ELR (cell line): ENCODE results near the gene ZBTB9.

ENCODE experiments used
- DNase-seq: peaks from one replicate; pipeline ENCODE4 v3.0.0-alpha.2; 2015; ENCODE audit warnings: low read depth

Gene ZBTB9

DNA sequence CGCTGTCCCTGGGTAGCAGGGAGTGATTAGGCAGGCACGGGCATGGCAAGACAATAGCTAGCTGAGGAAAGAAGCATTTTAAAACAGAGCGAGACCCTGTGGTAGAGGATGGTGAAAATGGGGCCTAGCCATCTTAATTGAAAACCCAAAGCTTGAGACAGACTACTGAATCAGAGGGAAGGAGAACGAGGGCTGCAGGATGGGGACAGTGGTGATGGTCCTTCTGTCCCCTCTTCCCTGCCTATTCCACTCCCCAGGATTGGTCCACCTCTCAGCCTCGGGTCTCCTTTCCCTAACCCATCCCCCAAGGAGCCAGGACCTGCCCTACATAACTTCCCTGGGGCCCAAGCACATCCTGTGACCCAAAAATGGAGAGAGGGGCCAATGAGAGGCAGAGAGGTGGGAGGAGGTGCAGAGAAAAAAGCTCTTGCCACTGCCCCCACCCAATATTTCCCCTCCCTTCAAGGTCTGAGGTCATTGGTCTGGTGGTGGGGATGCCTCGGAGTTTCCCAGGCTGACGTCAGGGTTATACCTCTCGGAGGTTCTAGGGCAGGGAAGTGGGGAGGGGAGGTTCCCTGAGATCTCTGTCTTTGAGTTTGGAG, 35.6 kb upstream of the ZBTB9 start:
- peak; percentile 33 for DNase-seq

- peak; percentile 61 for DNase-seq
These were observed 34.5 kb upstream of the ZBTB9 start, which contains the start of gene SYNGAP1 for GRCh38 chr6:33419580-33420490. SYNGAP1 (plus strand) TSS chr6:33420065; CDS start chr6:33420265, 200 bp downstream.

- peak; percentile 29 for DNase-seq
These were observed 33.7 kb upstream of the ZBTB9 start for GRCh38 chr6:33420491-33421343.

DNA sequence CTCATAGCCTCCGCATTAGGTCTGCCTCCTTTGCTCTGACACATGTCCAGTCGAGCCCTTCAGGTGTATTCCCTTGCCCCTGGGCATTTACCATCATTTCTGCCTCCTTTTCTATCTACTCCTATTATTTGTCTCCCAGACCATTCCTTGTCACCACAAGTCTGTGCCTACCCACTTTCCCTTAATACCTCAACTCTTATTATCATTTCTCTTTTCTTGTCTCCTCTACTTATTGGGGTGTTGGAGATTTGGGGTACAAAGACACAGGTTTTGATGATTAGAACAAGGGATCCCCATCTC, 33.1 kb upstream of the ZBTB9 start:
- no peak for DNase-seq

DNA sequence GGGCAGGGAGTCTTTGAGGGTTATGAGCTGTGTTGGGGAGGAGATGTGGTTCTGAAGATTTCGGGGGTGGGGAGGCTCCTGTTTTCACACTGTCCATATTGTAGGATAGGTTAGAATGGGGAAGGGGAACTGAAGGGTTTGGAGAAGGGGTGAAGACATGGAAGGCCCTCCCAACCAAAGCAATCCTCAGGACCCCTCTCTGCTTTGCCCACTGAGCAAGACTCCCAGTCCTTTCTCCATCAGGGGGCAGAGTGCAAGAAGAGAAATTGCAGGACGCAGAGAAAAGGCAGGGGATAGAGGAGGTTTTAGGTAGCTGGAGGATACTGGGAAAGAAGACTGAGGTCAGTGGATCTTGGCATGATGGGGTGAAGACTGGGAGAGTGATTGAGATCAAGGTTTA, 30.6 kb upstream of the ZBTB9 start:
- DNase-seq: no peak

DNA sequence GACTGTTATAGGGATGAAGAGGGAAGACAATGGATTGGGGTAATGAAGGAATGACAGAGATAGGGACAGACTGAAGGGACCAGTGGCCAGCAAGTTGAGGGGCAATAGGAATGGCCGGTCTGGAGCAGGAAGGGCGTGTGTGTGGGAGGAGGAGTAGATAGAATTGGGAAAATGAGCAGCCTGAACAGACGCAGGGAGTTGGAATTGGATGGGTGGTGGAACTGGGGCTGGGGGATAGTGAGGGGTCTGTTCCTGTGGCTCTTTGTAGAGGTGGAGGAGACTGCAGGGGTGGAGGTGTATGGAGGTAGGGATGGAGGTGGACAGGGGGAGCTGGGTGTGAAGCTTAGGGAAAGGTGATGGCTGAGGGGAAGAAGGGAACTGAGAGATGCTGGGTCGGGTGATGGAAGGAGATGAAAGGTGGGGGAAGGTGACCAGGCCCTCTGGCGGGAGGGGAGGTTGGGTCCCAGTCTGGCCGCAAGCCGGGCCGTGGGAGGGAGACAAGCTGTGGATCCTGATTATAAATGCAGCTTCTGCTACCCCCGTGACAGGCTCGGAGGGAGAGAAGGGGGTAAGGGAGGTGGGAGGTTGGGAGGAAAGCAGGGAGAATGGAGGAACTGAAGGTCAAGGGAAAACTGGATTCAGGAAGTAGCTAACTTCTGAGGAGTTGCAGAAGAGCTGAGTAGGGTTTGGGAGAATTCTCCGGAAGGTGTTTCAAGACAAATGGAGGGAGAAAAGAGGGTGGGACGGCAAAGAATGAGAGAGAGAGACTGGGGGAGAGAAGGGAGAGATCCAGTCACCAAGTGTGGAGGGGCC, 29.3 kb upstream of the ZBTB9 start:
- DNase-seq: no peak

GRCh38 chr6:33425668-33426577, 28.5 kb upstream of the ZBTB9 start:
- DNase-seq: peak; percentile 87

DNA sequence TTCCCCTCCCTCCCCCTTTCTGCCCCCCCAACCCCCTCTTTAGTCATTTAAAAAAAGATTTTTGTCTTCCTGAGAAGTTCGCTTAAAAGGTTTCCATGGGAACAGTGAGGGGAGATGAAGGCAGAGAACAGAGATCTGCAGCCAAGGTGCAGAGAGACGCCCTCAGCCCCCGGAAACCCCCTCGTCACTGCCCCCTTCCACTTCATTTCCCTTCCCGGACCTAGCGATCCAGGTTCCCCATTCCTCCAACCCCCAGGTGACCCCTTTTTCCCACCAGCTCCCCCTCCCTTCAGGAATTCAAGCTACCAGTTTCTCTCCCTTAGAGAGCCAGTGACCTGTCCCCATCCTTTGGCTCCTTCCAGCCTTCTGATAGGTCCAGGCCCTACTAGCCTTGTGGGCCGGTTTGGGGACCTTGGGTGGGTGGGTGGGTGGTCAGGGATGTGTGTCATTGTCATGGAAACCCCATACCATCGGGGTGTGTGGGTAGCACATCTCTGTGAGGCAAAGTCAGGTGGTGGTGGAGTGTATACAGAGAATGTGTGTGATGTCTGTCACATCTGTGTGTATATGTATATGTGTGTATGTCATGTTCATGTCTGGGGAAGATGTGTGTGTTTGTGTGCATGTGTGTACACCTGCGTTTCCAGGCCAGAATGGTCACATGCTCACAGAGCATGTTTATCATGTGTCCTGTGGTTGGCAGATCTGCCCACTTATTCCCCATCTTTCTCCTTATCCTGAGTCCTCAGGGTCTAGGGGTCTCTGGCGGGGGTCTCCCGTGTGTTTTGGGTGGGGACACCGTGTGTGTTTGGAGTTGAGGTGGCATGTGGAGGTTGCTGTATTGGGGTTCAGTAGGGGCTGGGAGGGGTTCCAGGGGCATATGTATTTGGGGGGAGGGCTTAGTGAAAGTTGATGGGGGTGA, 27.5 kb upstream of the ZBTB9 start:
- peak; percentile 33 for DNase-seq

GRCh38 chr6:33427585-33428223, 26.7 kb upstream of the ZBTB9 start:
- DNase-seq: peak; percentile 50

GRCh38 chr6:33428224-33428965, 26.0 kb upstream of the ZBTB9 start:
- peak; percentile 72 for DNase-seq

DNA sequence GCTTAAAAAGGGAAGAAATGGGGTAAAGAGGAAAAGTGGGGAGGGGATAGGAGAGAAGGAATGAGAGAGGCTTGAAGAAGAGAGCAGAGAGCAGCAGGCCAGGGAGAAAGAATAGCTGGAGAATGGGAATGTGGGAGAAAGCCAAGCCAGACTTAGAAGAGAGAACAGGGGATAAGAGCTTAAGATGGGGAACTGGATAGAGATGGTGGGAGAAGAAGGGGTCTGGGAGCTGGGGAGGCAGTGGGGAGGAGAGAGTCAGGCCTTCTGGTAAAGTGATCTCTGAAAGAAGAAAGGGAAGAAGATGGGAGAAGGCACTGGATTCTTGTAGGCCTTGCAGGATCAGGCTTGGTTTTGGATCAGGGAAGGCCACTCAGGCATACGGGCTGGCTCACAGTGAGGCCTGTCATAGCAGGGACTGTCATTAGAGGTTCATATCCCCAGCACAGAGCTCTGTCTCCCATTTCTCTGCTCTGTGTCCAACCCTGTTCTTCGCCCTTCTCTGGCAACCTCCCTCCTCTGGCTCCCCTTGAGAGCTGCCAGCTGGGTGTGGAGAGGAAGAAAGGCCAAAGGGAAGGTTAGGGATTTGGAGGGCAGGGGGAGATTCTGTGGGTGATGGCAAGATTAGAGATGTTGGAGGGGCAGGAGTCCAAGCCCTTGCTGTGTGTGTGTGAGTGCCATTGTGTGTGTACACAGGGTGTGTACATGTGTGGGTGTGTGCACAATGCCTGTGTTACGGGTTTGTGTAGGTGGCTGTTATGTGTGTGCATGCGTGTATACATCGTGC, 25.2 kb upstream of the ZBTB9 start:
- no peak for DNase-seq

GRCh38 chr6:33429750-33430052, 24.7 kb upstream of the ZBTB9 start:
- DNase-seq: no peak

GRCh38 chr6:33430334-33430733, 24.0 kb upstream of the ZBTB9 start:
- no peak for DNase-seq

- peak; percentile 76 for DNase-seq
These were observed 23.1 kb upstream of the ZBTB9 start for GRCh38 chr6:33430991-33431879.

- no peak for DNase-seq
These were observed 22.4 kb upstream of the ZBTB9 start for GRCh38 chr6:33431880-33432541.

DNA sequence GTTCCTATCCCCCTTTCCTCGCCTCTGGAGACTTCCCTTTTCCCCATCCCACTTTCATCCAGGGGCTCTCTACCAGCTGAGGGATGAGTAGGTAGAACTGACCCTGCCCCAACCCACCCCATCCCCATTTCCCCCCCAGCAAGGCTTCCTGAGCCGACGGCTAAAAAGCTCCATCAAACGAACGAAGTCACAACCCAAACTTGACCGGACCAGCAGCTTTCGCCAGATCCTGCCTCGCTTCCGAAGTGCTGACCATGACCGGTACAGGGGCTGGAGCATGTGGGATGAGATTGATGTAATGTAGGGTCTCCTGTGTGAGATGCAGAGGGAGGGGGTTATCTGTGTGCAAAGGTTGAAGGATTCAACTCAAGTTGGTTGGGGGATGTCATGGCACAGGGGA, 21.8 kb upstream of the ZBTB9 start:
- DNase-seq: no peak
